Mucosa of rectum (tissue), 2 donors: ENCODE measurements around the gene CGA.

ENCODE experiments used
- H3K27ac ChIP-seq, 2 donors: one replicate each; pipeline ENCODE4 v1.7.0; 2013; ENCODE audit warnings: inconsistent platforms in 2 of 2, low read depth in 2 of 2, low read length in 2 of 2
- H3K27me3 ChIP-seq, 2 donors: one replicate each; pipeline ENCODE4 v1.7.0; 2013; ENCODE audit warnings: low read length in 2 of 2; ENCODE audit not compliant: control insufficient read depth in 2 of 2, insufficient read depth in 2 of 2
- H3K36me3 ChIP-seq, 2 donors: one replicate each; pipeline ENCODE4 v1.7.0; 2013; ENCODE audit warnings: low read length in 2 of 2; ENCODE audit not compliant: control insufficient read depth in 2 of 2, insufficient read depth in 2 of 2
- H3K4me1 ChIP-seq, 2 donors: one replicate each; pipeline ENCODE4 v1.7.0; 2013; ENCODE audit warnings: low read length in 2 of 2, mild to moderate bottlenecking in 1 of 2; ENCODE audit not compliant: control insufficient read depth in 2 of 2, insufficient read depth in 2 of 2
- H3K4me3 ChIP-seq, 2 donors: one replicate each; pipeline ENCODE4 v1.7.0; 2013; ENCODE audit warnings: low read length in 2 of 2
- H3K9ac ChIP-seq, 2 donors: one replicate each; pipeline ENCODE4 v1.7.0; 2013; ENCODE audit warnings: low read length in 2 of 2, low read depth in 1 of 2, mild to moderate bottlenecking in 1 of 2
- H3K9me3 ChIP-seq, 2 donors: one replicate each; pipeline ENCODE4 v1.7.0; 2013; ENCODE audit warnings: low read length in 2 of 2; ENCODE audit not compliant: control insufficient read depth in 2 of 2
- donor health status: healthy.
- donor health status: Normal muscosa, but diverticular disease.

The CGA gene

GRCh38 chr6:87070741-87071140 is 24.2 kb downstream of the CGA start:
- Histone ChIP-seq H3K9me3 (no peaks in the 10 kb centered on the region), H3K27me3 (no peaks in the 10 kb centered on the region), H3K4me3 (no peak overlapping the region), H3K27ac (no peak overlapping the region), H3K36me3 (no peaks in the 10 kb centered on the region), H3K9ac (no peak overlapping the region), H3K4me1 (peaks cover 0 to 6% of the 10 kb centered on the region in 2 donors)

- Histone ChIP-seq H3K4me1 (no peaks in the 10 kb centered on the region), H3K36me3 (no peaks in the 10 kb centered on the region), H3K9me3 (no peaks in the 10 kb centered on the region), H3K4me3 (no peak overlapping the region), H3K9ac (no peak overlapping the region), H3K27me3 (no peaks in the 10 kb centered on the region), H3K27ac (no peak overlapping the region)
These were observed 26.1 kb downstream of the CGA start for GRCh38 chr6:87068795-87069194.

- peak overlapping the region in 1 of 2 donors; percentile 46 for H3K4me3 ChIP-seq
These were observed 28.2 kb downstream of the CGA start for GRCh38 chr6:87066449-87067333.

GRCh38 chr6:87065117-87065516 is 29.8 kb downstream of the CGA start:
- no peaks in the 10 kb centered on the region for H3K9me3 ChIP-seq
- no peaks in the 10 kb centered on the region for H3K36me3 ChIP-seq
- H3K27ac ChIP-seq, result no peak overlapping the region

More at GRCh38 chr6:87066449-87067333, 28.2 kb downstream of the CGA start:
- H3K36me3 ChIP-seq, result no peaks in the 10 kb centered on the region
- no peaks in the 10 kb centered on the region for H3K4me1 ChIP-seq
- no peaks in the 10 kb centered on the region for H3K9me3 ChIP-seq
- H3K9ac ChIP-seq, result no peak overlapping the region
- H3K27me3 ChIP-seq, result no peaks in the 10 kb centered on the region
- no peak overlapping the region for H3K27ac ChIP-seq

GRCh38 chr6:87059943-87060342 is 35.0 kb downstream of the CGA start:
- Histone ChIP-seq H3K36me3 (no peaks in the 10 kb centered on the region), H3K27me3 (no peaks in the 10 kb centered on the region), H3K9me3 (no peaks in the 10 kb centered on the region), H3K9ac (no peak overlapping the region), H3K4me3 (no peak overlapping the region), H3K27ac (no peak overlapping the region), H3K4me1 (no peaks in the 10 kb centered on the region)

More at GRCh38 chr6:87065117-87065516, 29.8 kb downstream of the CGA start:
- H3K27me3 ChIP-seq, result no peaks in the 10 kb centered on the region
- no peak overlapping the region for H3K9ac ChIP-seq
- no peaks in the 10 kb centered on the region for H3K4me1 ChIP-seq
- H3K4me3 ChIP-seq, result no peak overlapping the region

- no peaks in the 10 kb centered on the region for H3K36me3 ChIP-seq
- no peaks in the 10 kb centered on the region for H3K4me1 ChIP-seq
- H3K27ac ChIP-seq, result no peak overlapping the region
- no peaks in the 10 kb centered on the region for H3K9me3 ChIP-seq
- no peaks in the 10 kb centered on the region for H3K27me3 ChIP-seq
- no peak overlapping the region for H3K9ac ChIP-seq
- H3K4me3 ChIP-seq, result no peak overlapping the region
These were observed 40.6 kb downstream of the CGA start for GRCh38 chr6:87054143-87054833.

GRCh38 chr6:87053312-87053711 is 41.6 kb downstream of the CGA start:
- Histone ChIP-seq H3K27ac (no peak overlapping the region), H3K4me1 (no peaks in the 10 kb centered on the region), H3K9ac (no peak overlapping the region), H3K27me3 (no peaks in the 10 kb centered on the region), H3K9me3 (no peaks in the 10 kb centered on the region), H3K4me3 (no peak overlapping the region), H3K36me3 (no peaks in the 10 kb centered on the region)

GRCh38 chr6:87049779-87050178 is 45.1 kb downstream of the CGA start:
- Histone ChIP-seq H3K36me3 (no peaks in the 10 kb centered on the region), H3K4me3 (no peak overlapping the region), H3K27me3 (no peaks in the 10 kb centered on the region), H3K4me1 (no peaks in the 10 kb centered on the region), H3K27ac (no peak overlapping the region), H3K9me3 (no peaks in the 10 kb centered on the region), H3K9ac (no peak overlapping the region)

- H3K9me3 ChIP-seq, result no peaks in the 10 kb centered on the region
- no peak overlapping the region for H3K9ac ChIP-seq
- no peaks in the 10 kb centered on the region for H3K4me1 ChIP-seq
- H3K36me3 ChIP-seq, result no peaks in the 10 kb centered on the region
- H3K27ac ChIP-seq, result no peak overlapping the region
- no peak overlapping the region for H3K4me3 ChIP-seq
- no peaks in the 10 kb centered on the region for H3K27me3 ChIP-seq
These were observed 49.3 kb downstream of the CGA start for GRCh38 chr6:87045521-87046075.

GRCh38 chr6:87040729-87041128 is 54.2 kb downstream of the CGA start:
- Histone ChIP-seq H3K4me3 (no peak overlapping the region), H3K4me1 (no peaks in the 10 kb centered on the region), H3K27me3 (no peaks in the 10 kb centered on the region), H3K27ac (no peak overlapping the region), H3K9me3 (no peaks in the 10 kb centered on the region), H3K9ac (no peak overlapping the region), H3K36me3 (no peaks in the 10 kb centered on the region)
